SK-N-SH (cell line): ENCODE results near the gene HSFX2. TPM values are rescaled to one million over a fixed set of nuclear protein-coding genes. Genes with fewer than 3 reads are reported as not detected.

Experiments used
- CTCF ChIA-PET: fragments of 300-600, 350-600 bp; formaldehyde crosslinking; extraction: SDS; loops from one replicate; lab custom pipeline; 2021; lab: Yijun Ruan, JAX
- POLR2A ChIA-PET: fragments of 350-600 bp; sonication (Branson Sonifier 250); formaldehyde crosslinking; extraction: SDS; loops from one replicate; lab custom pipeline; 2020; ENCODE audit warnings: antibody characterized with exemption, inconsistent platforms; lab: Yijun Ruan, JAX
- DNase-seq: peaks from one replicate; pipeline ENCODE4 v3.0.0; 2012
- H2AFZ ChIP-seq: fragments of 200-600 bp; sonication (generic); 2 replicates; pipeline ENCODE4 v1.8.1; 2016; ENCODE audit warnings: antibody characterized with exemption, mild to moderate bottlenecking, low read depth
- H3F3A ChIP-seq: fragments of 200-600 bp; sonication (generic); replicated peaks from 2 replicates; pipeline ENCODE3; 2016; ENCODE audit warnings: antibody characterized with exemption, mild to moderate bottlenecking; ENCODE audit not compliant: insufficient read depth
- H3K27ac ChIP-seq, 2 experiments: fragments of 200-500 bp in 1 of 2; fragments of 200-600 bp in 1 of 2; sonication (Bioruptor generic) in 1 of 2; sonication (generic), shearing (Covaris generic) in 1 of 2; 2 replicates each; pipeline versions ENCODE4 v1.5.1 to v1.6.1; 2014 to 2016; ENCODE audit warnings: low read depth in 2 of 2, inconsistent platforms in 1 of 2, low read length in 1 of 2, mild to moderate bottlenecking in 1 of 2, mixed read lengths in 1 of 2
- H3K27me3 ChIP-seq: fragments of 200-600 bp; sonication (generic), shearing (Covaris generic); 2 replicates; pipeline ENCODE4 v1.6.1; 2016; ENCODE audit warnings: mixed run types; ENCODE audit not compliant: insufficient read depth
- H3K36me3 ChIP-seq, 2 experiments: fragments of 200-500 bp in 1 of 2; fragments of 200-600 bp in 1 of 2; sonication (Bioruptor generic) in 1 of 2; sonication (generic) in 1 of 2; replicated peaks in 1 of 2; 2 replicates each; pipeline versions ENCODE3 to v1.5.1; 2014 to 2016; ENCODE audit warnings: low read length in 1 of 2, mild to moderate bottlenecking in 1 of 2; ENCODE audit not compliant: insufficient read depth in 2 of 2, control insufficient read depth in 1 of 2
- H3K4me1 ChIP-seq, 2 experiments: fragments of 200-500 bp in 1 of 2; fragments of 200-600 bp in 1 of 2; sonication (Bioruptor generic) in 1 of 2; sonication (generic), shearing (Covaris generic) in 1 of 2; 2 replicates each; pipeline versions ENCODE4 v1.5.1 to v1.6.1; 2014 to 2016; ENCODE audit warnings: low read depth in 1 of 2, low read length in 1 of 2, mixed run types in 1 of 2; ENCODE audit not compliant: insufficient read depth in 2 of 2, control insufficient read depth in 1 of 2
- H3K4me2 ChIP-seq: fragments of 200-600 bp; sonication (generic), shearing (Covaris generic); 2 replicates; pipeline ENCODE4 v1.6.1; 2017; ENCODE audit warnings: mixed run types
- H3K4me3 ChIP-seq, 2 experiments: fragments of 200-500 bp in 1 of 2; fragments of 200-600 bp in 1 of 2; sonication (Bioruptor generic) in 1 of 2; sonication (generic), shearing (Covaris generic) in 1 of 2; 2 replicates each; pipeline versions ENCODE4 v1.5.1 to v1.8.1; 2014 to 2016; ENCODE audit warnings: low read depth in 2 of 2, inconsistent platforms in 1 of 2, low read length in 1 of 2, mild to moderate bottlenecking in 1 of 2, mixed read lengths in 1 of 2, moderate library complexity in 1 of 2
- H3K79me2 ChIP-seq: fragments of 200-600 bp; sonication (generic); 2 replicates; pipeline ENCODE4 v1.8.1; 2017; ENCODE audit warnings: mild to moderate bottlenecking; ENCODE audit not compliant: insufficient read depth
- H3K9ac ChIP-seq: fragments of 200-600 bp; sonication (generic); 2 replicates; pipeline ENCODE4 v1.6.1; 2017; ENCODE audit warnings: mixed run types
- H3K9me2 ChIP-seq: fragments of 200-600 bp; sonication (generic); 2 replicates; pipeline ENCODE4 v1.6.1; 2017; ENCODE audit warnings: mixed run types
- H3K9me3 ChIP-seq: fragments of 200-600 bp; sonication (generic); 2 replicates; pipeline ENCODE4 v1.6.1; 2017; ENCODE audit warnings: mixed run types, mild to moderate bottlenecking, moderate library complexity
- H4K20me1 ChIP-seq: fragments of 200-600 bp; sonication (generic); 2 replicates; pipeline ENCODE4 v1.6.1; 2017; ENCODE audit warnings: mild to moderate bottlenecking, mixed run types; ENCODE audit not compliant: insufficient read depth
- CTCF ChIP-seq: fragments of 200-600 bp; sonication (generic); IDR thresholded peaks from 2 replicates; pipeline ENCODE4 v1.6.1; 2017; ENCODE audit warnings: antibody characterized with exemption, mild to moderate bottlenecking, moderate library complexity
- EP300 ChIP-seq, 2 experiments: IDR thresholded peaks; 2 replicates each; pipeline versions ENCODE4 v1.4.0 to v1.6.1; 2012; ENCODE audit warnings: borderline replicate concordance in 1 of 2, low read depth in 1 of 2, low read length in 1 of 2
- FOSL2 ChIP-seq: IDR thresholded peaks from 2 replicates; pipeline ENCODE4 v1.4.0; 2012; ENCODE audit warnings: low read depth, mild to moderate bottlenecking, moderate library complexity, borderline replicate concordance
- SMC3 ChIP-seq: IDR thresholded peaks from 2 replicates; pipeline ENCODE4 v1.6.1; 2012; ENCODE audit warnings: low read depth, low read length, improper control_type of control experiment
- YY1 ChIP-seq: IDR thresholded peaks from 2 replicates; pipeline ENCODE4 v1.4.0; 2012; ENCODE audit warnings: low read depth, mild to moderate bottlenecking
- ZBTB33 ChIP-seq: IDR thresholded peaks from 2 replicates; pipeline ENCODE4 v1.4.0; 2012; ENCODE audit warnings: low read depth, borderline replicate concordance
- WGBS: methylation state at CpG from one replicate; pipeline ENCODE4 v1.1.6; 2017; ENCODE audit warnings: low lambda C conversion rate; 5-methylcytosine and 5-hydroxymethylcytosine counted together
- polyA plus RNA-seq, 3 experiments: library from polyadenylated mRNA; depleted of rRNA; stranded (reverse); fragments of >200 nt; gene quantifications; 2 replicates each; pipeline ENCODE4 v1.2.3, GENCODE V29; 2012
- TF ChIP-seq, protein P1 (sequence below): IDR thresholded peaks from 2 replicates; pipeline ENCODE4 v1.6.1; 2012; ENCODE audit warnings: mild to moderate bottlenecking, low read depth, low read length, moderate library complexity
- TF ChIP-seq, protein P2 (sequence below): fragments of 150-350 bp; IDR thresholded peaks from 2 replicates; pipeline ENCODE4 v1.6.1; 2016; ENCODE audit warnings: mild to moderate bottlenecking, low read depth, low read length
- TF ChIP-seq, protein P3 (sequence below): IDR thresholded peaks from 2 replicates; pipeline ENCODE4; 2012

The HSFX2 gene
- polyA plus RNA-seq, 1 of the 3 experiments (the other 2 are of a cell fraction) = 0.07 TPM

GRCh38 chrX:149630681-149631233 is 35.6 kb upstream of the HSFX2 start:
- H3K4me3 ChIP-seq = peak overlapping the region; percentile 64 to 67
- DNase-seq = peak; percentile 37
- peak overlapping the region in 1 of 2 experiments; percentile 50; a peak in 2 of 4 replicates for H3K27ac ChIP-seq
- CTCF ChIA-PET = no interaction called here
- TF ChIP-seq, protein P1, sequence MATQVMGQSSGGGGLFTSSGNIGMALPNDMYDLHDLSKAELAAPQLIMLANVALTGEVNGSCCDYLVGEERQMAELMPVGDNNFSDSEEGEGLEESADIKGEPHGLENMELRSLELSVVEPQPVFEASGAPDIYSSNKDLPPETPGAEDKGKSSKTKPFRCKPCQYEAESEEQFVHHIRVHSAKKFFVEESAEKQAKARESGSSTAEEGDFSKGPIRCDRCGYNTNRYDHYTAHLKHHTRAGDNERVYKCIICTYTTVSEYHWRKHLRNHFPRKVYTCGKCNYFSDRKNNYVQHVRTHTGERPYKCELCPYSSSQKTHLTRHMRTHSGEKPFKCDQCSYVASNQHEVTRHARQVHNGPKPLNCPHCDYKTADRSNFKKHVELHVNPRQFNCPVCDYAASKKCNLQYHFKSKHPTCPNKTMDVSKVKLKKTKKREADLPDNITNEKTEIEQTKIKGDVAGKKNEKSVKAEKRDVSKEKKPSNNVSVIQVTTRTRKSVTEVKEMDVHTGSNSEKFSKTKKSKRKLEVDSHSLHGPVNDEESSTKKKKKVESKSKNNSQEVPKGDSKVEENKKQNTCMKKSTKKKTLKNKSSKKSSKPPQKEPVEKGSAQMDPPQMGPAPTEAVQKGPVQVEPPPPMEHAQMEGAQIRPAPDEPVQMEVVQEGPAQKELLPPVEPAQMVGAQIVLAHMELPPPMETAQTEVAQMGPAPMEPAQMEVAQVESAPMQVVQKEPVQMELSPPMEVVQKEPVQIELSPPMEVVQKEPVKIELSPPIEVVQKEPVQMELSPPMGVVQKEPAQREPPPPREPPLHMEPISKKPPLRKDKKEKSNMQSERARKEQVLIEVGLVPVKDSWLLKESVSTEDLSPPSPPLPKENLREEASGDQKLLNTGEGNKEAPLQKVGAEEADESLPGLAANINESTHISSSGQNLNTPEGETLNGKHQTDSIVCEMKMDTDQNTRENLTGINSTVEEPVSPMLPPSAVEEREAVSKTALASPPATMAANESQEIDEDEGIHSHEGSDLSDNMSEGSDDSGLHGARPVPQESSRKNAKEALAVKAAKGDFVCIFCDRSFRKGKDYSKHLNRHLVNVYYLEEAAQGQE = no peak
- peak; percentile 34 for TF ChIP-seq CTCF
- TF ChIP-seq, all 33 proteins: peak for 1
- Histone ChIP-seq H3K79me2 (peaks cover 27% of the 10 kb centered on the region), H3K9me2 (no peaks in the 10 kb centered on the region), H4K20me1 (peaks cover 7% of the 10 kb centered on the region), H3K36me3 (no peaks in the 10 kb centered on the region), H3K27me3 (peaks cover 5% of the 10 kb centered on the region), H3K4me2 (peak overlapping the region; percentile 74), H3K9me3 (no peaks in the 10 kb centered on the region), H3K4me1 (peaks cover 0 to 11% of the 10 kb centered on the region in 2 experiments; a peak in 2 of 4 replicates), H2AFZ (0 out of 2 replicates have a peak overlapping the region, but pooled peaks have one; percentile 37), H3K9ac (peak overlapping the region; percentile 65), H3F3A (no peaks in the 10 kb centered on the region)
- 3% methylated on average over 16 of the region's 16 CpGs for WGBS
- POLR2A ChIA-PET = no interaction called here

DNA sequence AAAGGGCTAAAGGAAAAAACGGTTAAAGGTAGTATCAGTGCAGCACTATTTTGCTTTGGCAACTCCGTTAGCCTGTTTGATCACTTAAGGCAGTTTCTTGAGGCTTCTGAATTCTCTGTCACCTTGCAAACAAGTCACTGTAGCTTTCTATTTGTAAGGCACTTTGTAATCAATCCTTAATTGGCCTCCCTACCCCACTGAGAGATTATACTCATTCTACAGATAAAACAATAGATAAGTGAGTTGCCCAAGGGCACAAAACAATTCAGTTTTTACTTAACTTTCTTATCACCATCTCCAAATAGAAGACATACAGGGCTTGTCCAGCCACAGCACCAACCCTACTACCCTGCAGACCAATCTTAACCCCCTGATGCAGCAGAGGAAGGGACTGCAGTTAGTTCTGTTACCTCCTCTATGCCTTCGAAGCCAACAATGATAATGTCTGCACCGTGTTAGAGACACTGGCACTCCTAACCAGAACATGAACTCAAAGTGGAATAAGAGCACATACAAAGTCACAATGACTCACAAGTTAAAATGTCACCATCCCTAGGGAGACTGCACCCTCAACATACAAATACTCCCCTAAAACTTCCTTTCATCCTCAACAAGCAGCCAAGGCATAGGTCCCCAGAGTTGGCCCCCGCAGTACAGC is 34.7 kb upstream of the HSFX2 start:
- H3K9ac ChIP-seq = no peak overlapping the region
- no peaks in the 10 kb centered on the region for H3K36me3 ChIP-seq
- H3F3A ChIP-seq = no peaks in the 10 kb centered on the region
- H3K9me3 ChIP-seq = no peaks in the 10 kb centered on the region
- 34% methylated on average over 5 of the region's 5 CpGs for WGBS
- H3K9me2 ChIP-seq = no peaks in the 10 kb centered on the region
- peak overlapping the region; percentile 74 for H3K4me2 ChIP-seq
- H3K4me1 ChIP-seq = peaks cover 0 to 11% of the 10 kb centered on the region in 2 experiments; a peak in 2 of 4 replicates
- H3K27me3 ChIP-seq = peaks cover 5% of the 10 kb centered on the region
- DNase-seq = no peak
- H2AFZ ChIP-seq = no peak overlapping the region
- H3K79me2 ChIP-seq = peaks cover 27% of the 10 kb centered on the region
- H4K20me1 ChIP-seq = peaks cover 8% of the 10 kb centered on the region
- H3K4me3 ChIP-seq = peak overlapping the region in 1 of 2 experiments; percentile 64; a peak in 1 of 4 replicates
- ChIA-PET CTCF (no interaction called here), POLR2A (no interaction called here)
- H3K27ac ChIP-seq = no peak overlapping the region
- TF ChIP-seq, protein P2, sequence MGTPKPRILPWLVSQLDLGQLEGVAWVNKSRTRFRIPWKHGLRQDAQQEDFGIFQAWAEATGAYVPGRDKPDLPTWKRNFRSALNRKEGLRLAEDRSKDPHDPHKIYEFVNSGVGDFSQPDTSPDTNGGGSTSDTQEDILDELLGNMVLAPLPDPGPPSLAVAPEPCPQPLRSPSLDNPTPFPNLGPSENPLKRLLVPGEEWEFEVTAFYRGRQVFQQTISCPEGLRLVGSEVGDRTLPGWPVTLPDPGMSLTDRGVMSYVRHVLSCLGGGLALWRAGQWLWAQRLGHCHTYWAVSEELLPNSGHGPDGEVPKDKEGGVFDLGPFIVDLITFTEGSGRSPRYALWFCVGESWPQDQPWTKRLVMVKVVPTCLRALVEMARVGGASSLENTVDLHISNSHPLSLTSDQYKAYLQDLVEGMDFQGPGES = no peak
- TF ChIP-seq YY1 (no peak), FOSL2 (no peak), SMC3 (no peak), EP300 (IDR thresholded peaks at IDR 0.05; ENCODE audit: borderline replicate concordance in 1 of 2, low read depth in 1 of 2, low read length in 1 of 2) (no peak), ZBTB33 (no peak)
- TF ChIP-seq, protein P1 = no peak
- TF ChIP-seq, protein P3, sequence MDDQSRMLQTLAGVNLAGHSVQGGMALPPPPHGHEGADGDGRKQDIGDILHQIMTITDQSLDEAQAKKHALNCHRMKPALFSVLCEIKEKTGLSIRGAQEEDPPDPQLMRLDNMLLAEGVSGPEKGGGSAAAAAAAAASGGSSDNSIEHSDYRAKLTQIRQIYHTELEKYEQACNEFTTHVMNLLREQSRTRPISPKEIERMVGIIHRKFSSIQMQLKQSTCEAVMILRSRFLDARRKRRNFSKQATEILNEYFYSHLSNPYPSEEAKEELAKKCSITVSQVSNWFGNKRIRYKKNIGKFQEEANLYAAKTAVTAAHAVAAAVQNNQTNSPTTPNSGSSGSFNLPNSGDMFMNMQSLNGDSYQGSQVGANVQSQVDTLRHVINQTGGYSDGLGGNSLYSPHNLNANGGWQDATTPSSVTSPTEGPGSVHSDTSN = no peak
